Astrocyte (in vitro differentiated cells and primary cell): ENCODE data around the gene OXSR1.

Experiments
- EZH2 ChIP-seq: IDR thresholded peaks from 2 replicates; pipeline ENCODE4 v1.6.1; 2012; ENCODE audit warnings: mild to moderate bottlenecking, low read length, inconsistent platforms; ENCODE audit not compliant: insufficient read depth
- TF ChIP-seq, protein P1 (sequence below): IDR thresholded peaks from 2 replicates; pipeline ENCODE4 v1.5.1; 2011; ENCODE audit warnings: low read depth, mild to moderate bottlenecking, inconsistent platforms, low read length, moderate library complexity; ENCODE audit not compliant: insufficient read depth

GRCh38 chr3:38120693-38121450, 44.5 kb upstream of the OXSR1 start:
- TF ChIP-seq, protein P1, sequence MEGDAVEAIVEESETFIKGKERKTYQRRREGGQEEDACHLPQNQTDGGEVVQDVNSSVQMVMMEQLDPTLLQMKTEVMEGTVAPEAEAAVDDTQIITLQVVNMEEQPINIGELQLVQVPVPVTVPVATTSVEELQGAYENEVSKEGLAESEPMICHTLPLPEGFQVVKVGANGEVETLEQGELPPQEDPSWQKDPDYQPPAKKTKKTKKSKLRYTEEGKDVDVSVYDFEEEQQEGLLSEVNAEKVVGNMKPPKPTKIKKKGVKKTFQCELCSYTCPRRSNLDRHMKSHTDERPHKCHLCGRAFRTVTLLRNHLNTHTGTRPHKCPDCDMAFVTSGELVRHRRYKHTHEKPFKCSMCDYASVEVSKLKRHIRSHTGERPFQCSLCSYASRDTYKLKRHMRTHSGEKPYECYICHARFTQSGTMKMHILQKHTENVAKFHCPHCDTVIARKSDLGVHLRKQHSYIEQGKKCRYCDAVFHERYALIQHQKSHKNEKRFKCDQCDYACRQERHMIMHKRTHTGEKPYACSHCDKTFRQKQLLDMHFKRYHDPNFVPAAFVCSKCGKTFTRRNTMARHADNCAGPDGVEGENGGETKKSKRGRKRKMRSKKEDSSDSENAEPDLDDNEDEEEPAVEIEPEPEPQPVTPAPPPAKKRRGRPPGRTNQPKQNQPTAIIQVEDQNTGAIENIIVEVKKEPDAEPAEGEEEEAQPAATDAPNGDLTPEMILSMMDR: no peak
- no peak for TF ChIP-seq EZH2
